Measurements from ENCODE around the gene MAS1. TPM values are rescaled to one million over a fixed set of nuclear protein-coding genes. Genes with fewer than 3 reads are reported as not detected.

The MAS1 gene
- total and polyA plus RNA-seq, 9 of the 15 experiments (the other 6 are each of a cell fraction or from before 2014, with no cell fraction given): not detected

DNA sequence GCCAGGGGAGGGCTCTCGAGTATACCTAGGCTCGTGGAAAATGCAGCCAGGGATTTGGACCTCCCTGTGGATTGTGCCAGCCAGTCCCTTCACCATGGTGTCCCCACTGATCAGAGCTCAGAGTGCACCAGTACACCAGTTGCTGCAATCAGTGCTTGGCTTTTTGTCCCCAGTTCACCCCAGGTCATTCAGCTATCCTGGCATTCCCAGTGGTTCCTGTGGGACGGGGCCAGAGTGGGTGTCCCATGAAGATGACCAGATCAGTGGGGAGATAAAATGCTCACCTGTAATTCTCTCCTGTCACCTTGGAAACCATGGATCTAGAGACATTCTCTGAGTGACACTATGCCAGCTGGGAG, 23.8 kb downstream of the MAS1 start:
- no peak overlapping the region for H2AFZ ChIP-seq (ENCODE audit: low read depth, low read length)
- 0 out of 2 replicates have a peak, but pooled peaks cover 2% of the 10 kb centered on the region for H3K9me3 ChIP-seq (replicated peaks; ENCODE audit: control insufficient read depth, insufficient read depth, low read depth, low read length)
- no peak overlapping the region for H3K4me3 ChIP-seq
- 0% methylated on average over 3 of the region's 3 CpGs for WGBS (ENCODE audit: insufficient coverage, low coverage, missing lambda C conversion rate)
- peaks cover 40 to 67% of the 10 kb centered on the region in 2 experiments for H3K27me3 ChIP-seq (ENCODE audit: control insufficient read depth in 2 of 2, insufficient read depth in 2 of 2, low read length in 2 of 2)
- no peak overlapping the region for H3K4me2 ChIP-seq (ENCODE audit: insufficient read depth, low read length)
- POLR2A ChIA-PET: interaction anchor here (0.6 kb wide), 1 partner anchor 18 kb away, joined by 3 read pairs; no protein-coding TSS in a partner anchor
- CTCF ChIA-PET (ENCODE audit: low intra/inter-chr PET ratio): no interaction called here
- H3K27ac ChIP-seq (ENCODE audit: extremely low read depth, low read depth, low read length): no peak overlapping the region
- H3K36me3 ChIP-seq (ENCODE audit: control insufficient read depth, insufficient read depth, low read length): no peaks in the 10 kb centered on the region
- H3K9ac ChIP-seq (ENCODE audit: insufficient read depth in 1 of 2, low read depth in 2 of 2, low read length in 2 of 2): no peak overlapping the region
- DNase-seq (ENCODE audit: extremely low read depth in 1 of 4, low spot score in 3 of 4): no peak
- intact Hi-C loops (cut with micrococcal nuclease): no loop called here
- H3K4me1 ChIP-seq (replicated peaks in 1 of 2; ENCODE audit: control insufficient read depth in 2 of 2, insufficient read depth in 2 of 2, low read length in 2 of 2): no peaks in the 10 kb centered on the region
- H3K9me1 ChIP-seq (ENCODE audit: control insufficient read depth, insufficient read depth, low read length): no peaks in the 10 kb centered on the region
- in situ Hi-C loops (cut with MboI): no loop called here
- no peaks in the 10 kb centered on the region for H4K20me1 ChIP-seq (replicated peaks; ENCODE audit: control insufficient read depth, insufficient read depth, low read length)
- no peaks in the 10 kb centered on the region for H3K79me2 ChIP-seq (ENCODE audit: control insufficient read depth, insufficient read depth, low read length)
- TF ChIP-seq SP2 (IDR thresholded peaks at IDR 0.05; ENCODE audit: extremely low read depth, low read depth, low read length, poor library complexity, severe bottlenecking) (no peak), TOE1 (IDR thresholded peaks at IDR 0.05; ENCODE audit: borderline replicate concordance) (no peak), TOE1 (CRISPR knock-in tag; IDR thresholded peaks at IDR 0.05; ENCODE audit: borderline replicate concordance, low read depth) (no peak), PTBP1 (IDR thresholded peaks at IDR 0.05; ENCODE audit: low read depth, low read length) (no peak), ZNF507 (tag; conservative IDR thresholded peaks at IDR 0.05) (no peak), ZNF444 (CRISPR knock-in tag; IDR thresholded peaks at IDR 0.05) (no peak), SAFB2 (IDR thresholded peaks at IDR 0.05; ENCODE audit: borderline replicate concordance, low read depth, low read length, severe bottlenecking) (no peak), HNRNPLL (IDR thresholded peaks at IDR 0.05; ENCODE audit: low read depth, low read length, poor library complexity, severe bottlenecking) (no peak), ZNF134 (CRISPR knock-in tag; conservative IDR thresholded peaks at IDR 0.05) (no peak), BRCA1 (IDR thresholded peaks at IDR 0.05) (no peak), BRCA1 (CRISPR knock-in tag; IDR thresholded peaks at IDR 0.05) (no peak), WHSC1 (IDR thresholded peaks at IDR 0.05; ENCODE audit: low read length) (no peak), RBBP5 (IDR thresholded peaks at IDR 0.05; ENCODE audit: borderline replicate concordance, insufficient read depth, low read length, poor library complexity, severe bottlenecking) (no peak), NCOA1 (IDR thresholded peaks at IDR 0.05; ENCODE audit: low read depth) (no peak), TEAD4 (IDR thresholded peaks at IDR 0.05; ENCODE audit: low read length) (no peak), TEAD4 (CRISPR knock-in tag; IDR thresholded peaks at IDR 0.05; ENCODE audit: borderline replicate concordance) (no peak), PHTF2 (CRISPR knock-in tag; IDR thresholded peaks at IDR 0.05) (no peak), HDAC8 (tag; IDR thresholded peaks at IDR 0.05) (no peak), ZNF143 (CRISPR knock-in tag; IDR thresholded peaks at IDR 0.05) (no peak), FOXK2 (conservative IDR thresholded peaks at IDR 0.05 in 1 of 2, IDR thresholded peaks at IDR 0.05 in 1 of 2; ENCODE audit: low read depth in 2 of 2) (no peak)
- TF ChIP-seq, protein P1, sequence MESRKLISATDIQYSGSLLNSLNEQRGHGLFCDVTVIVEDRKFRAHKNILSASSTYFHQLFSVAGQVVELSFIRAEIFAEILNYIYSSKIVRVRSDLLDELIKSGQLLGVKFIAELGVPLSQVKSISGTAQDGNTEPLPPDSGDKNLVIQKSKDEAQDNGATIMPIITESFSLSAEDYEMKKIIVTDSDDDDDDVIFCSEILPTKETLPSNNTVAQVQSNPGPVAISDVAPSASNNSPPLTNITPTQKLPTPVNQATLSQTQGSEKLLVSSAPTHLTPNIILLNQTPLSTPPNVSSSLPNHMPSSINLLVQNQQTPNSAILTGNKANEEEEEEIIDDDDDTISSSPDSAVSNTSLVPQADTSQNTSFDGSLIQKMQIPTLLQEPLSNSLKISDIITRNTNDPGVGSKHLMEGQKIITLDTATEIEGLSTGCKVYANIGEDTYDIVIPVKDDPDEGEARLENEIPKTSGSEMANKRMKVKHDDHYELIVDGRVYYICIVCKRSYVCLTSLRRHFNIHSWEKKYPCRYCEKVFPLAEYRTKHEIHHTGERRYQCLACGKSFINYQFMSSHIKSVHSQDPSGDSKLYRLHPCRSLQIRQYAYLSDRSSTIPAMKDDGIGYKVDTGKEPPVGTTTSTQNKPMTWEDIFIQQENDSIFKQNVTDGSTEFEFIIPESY (CRISPR knock-in tag; IDR thresholded peaks at IDR 0.05): no peak
- no peak for ATAC-seq
- no peak for FAIRE-seq
- BruUV-seq (replicated peaks): no TSS peak

Measured in K562 (cell line).